Nephron progenitor cell (in vitro differentiated cells): Measurements from ENCODE around the gene MC3R.

Experiments
- DNase-seq: peaks from one replicate; pipeline ENCODE4 v3.0.0; 2021
- H3K27ac Mint-ChIP-seq: 2 replicates; pipeline ENCODE4 v1.8.0; 2021; ENCODE audit warnings: mild to moderate bottlenecking, moderate library complexity, mixed read lengths
- H3K27me3 Mint-ChIP-seq: 2 replicates; pipeline ENCODE4 v1.8.0; 2021; ENCODE audit warnings: mild to moderate bottlenecking, low read depth, mixed read lengths; ENCODE audit not compliant: poor library complexity
- H3K36me3 Mint-ChIP-seq: 2 replicates; pipeline ENCODE4 v1.8.0; 2021; ENCODE audit warnings: low read depth, mixed read lengths
- H3K4me1 Mint-ChIP-seq: 2 replicates; pipeline ENCODE4 v1.8.0; 2021; ENCODE audit warnings: mixed read lengths
- H3K4me3 Mint-ChIP-seq: 2 replicates; pipeline ENCODE4 v1.8.0; 2021; ENCODE audit warnings: mild to moderate bottlenecking, moderate library complexity, mixed read lengths
- H3K9me3 Mint-ChIP-seq: 2 replicates; pipeline ENCODE4 v1.8.0; 2021; ENCODE audit warnings: mild to moderate bottlenecking, moderate library complexity, mixed read lengths
- CTCF ChIP-seq: fragments of 200-600 bp; sonication (generic); IDR thresholded peaks from 2 replicates; pipeline ENCODE4 v1.5.0; 2021; ENCODE audit warnings: antibody characterized with exemption

MC3R gene

GRCh38 chr20:56207656-56208055, 40.9 kb upstream of the MC3R start:
- Mint-ChIP-seq H3K36me3 (no peaks in the 10 kb centered on the region), H3K4me3 (no peak overlapping the region), H3K9me3 (peaks cover 90% of the 10 kb centered on the region), H3K27ac (no peak overlapping the region), H3K27me3 (no peaks in the 10 kb centered on the region), H3K4me1 (no peaks in the 10 kb centered on the region)
- DNase-seq = no peak
- TF ChIP-seq CTCF = no peak

DNA sequence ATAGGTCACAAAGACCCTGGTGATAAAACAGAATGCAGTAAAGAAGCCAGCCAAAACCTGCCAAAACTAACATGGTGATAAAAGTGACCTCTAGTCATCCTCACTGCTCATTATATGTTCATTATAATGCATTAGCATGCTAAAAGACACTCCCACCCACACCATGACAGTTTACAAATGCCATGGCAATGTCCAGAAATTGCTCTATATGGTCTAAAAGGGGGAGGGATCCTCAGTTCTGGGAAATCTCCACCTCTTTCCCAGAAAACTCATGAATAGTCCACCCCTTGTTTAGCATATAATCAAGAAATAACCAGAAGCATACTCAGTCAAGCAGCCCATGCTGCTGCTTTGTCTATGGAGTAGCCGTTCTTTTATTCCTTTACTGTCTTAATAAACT, 40.4 kb upstream of the MC3R start:
- Mint-ChIP-seq H3K27me3 (no peaks in the 10 kb centered on the region), H3K4me3 (no peak overlapping the region), H3K27ac (no peak overlapping the region), H3K4me1 (no peaks in the 10 kb centered on the region), H3K9me3 (peaks cover 86% of the 10 kb centered on the region), H3K36me3 (no peaks in the 10 kb centered on the region)
- no peak for DNase-seq
- TF ChIP-seq CTCF = no peak

DNA sequence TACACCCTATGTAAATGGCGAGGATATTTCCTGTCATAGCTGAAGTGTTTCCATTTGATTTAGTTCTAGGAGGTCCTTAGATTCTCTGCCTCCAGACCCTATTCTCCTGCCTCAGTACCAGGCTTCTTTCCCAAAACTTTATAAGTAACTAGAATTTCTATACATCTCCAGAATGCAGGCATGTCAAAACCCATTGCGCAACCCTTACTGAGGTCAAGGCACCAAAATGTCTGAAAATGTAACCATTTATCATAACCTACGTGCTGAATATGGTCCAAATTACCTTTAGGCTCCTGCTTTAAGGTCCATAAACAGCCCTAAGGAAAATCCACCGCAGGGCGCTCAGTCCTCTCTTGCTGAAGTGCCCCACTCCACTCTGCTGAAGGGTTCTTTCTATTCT, 37.5 kb upstream of the MC3R start:
- Mint-ChIP-seq H3K27ac (no peak overlapping the region), H3K4me3 (no peak overlapping the region), H3K9me3 (peaks cover 86% of the 10 kb centered on the region), H3K27me3 (no peaks in the 10 kb centered on the region), H3K36me3 (no peaks in the 10 kb centered on the region), H3K4me1 (no peaks in the 10 kb centered on the region)
- no peak for DNase-seq
- TF ChIP-seq CTCF = no peak

- H3K36me3 Mint-ChIP-seq = no peaks in the 10 kb centered on the region
- H3K27me3 Mint-ChIP-seq = no peaks in the 10 kb centered on the region
- DNase-seq = no peak
- no peak for TF ChIP-seq CTCF
- H3K27ac Mint-ChIP-seq = no peak overlapping the region
- H3K4me3 Mint-ChIP-seq = no peak overlapping the region
- peaks cover 86% of the 10 kb centered on the region for H3K9me3 Mint-ChIP-seq
- no peaks in the 10 kb centered on the region for H3K4me1 Mint-ChIP-seq
Measured at GRCh38 chr20:56212091-56212490, 36.4 kb upstream of the MC3R start.

DNA sequence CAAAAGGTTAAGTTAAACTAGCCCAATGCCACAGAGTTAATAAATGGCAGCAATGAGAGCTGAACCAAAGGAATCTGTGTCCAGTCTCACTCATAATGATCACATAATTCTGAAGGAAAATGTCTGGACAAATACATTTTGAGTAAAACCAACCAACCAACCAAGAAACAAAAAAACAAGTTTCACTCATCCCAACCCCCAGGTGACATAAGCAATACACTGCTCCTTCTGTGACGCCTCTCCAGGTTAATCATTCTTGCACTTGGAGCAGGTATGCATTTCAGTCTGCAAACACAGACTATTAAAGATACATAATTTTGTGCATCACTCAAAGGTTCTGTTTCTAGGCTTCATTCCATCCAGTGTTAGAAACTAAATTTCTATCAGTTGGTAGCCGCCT, 35.2 kb upstream of the MC3R start:
- DNase-seq = no peak
- Mint-ChIP-seq H3K4me1 (no peaks in the 10 kb centered on the region), H3K36me3 (no peaks in the 10 kb centered on the region), H3K9me3 (peaks cover 79% of the 10 kb centered on the region), H3K27ac (no peak overlapping the region), H3K4me3 (no peak overlapping the region), H3K27me3 (no peaks in the 10 kb centered on the region)
- no peak for TF ChIP-seq CTCF

DNA sequence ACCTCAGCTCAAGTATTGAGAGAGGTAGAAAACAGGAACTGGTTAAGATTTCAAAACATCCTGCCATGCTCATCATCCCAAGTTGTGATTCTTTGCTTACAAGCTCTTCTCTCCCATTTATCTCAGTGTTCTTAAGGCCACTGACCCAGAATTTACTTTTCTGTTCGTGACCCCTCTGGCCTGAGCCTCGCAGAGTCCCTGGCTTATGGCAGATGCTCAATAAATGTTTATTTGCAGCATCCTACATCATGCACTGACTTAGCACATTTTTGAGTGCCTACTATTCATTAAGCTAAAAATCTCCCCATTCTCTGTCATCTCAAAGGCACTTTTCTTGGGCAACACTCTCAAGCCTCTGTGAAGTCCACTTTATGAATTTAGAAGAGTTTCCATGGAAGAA, 33.4 kb upstream of the MC3R start:
- Mint-ChIP-seq H3K27ac (no peak overlapping the region), H3K27me3 (no peaks in the 10 kb centered on the region), H3K4me1 (no peaks in the 10 kb centered on the region), H3K36me3 (no peaks in the 10 kb centered on the region), H3K9me3 (peaks cover 79% of the 10 kb centered on the region), H3K4me3 (no peak overlapping the region)
- TF ChIP-seq CTCF = no peak
- no peak for DNase-seq
